AG10803 (cell line): ENCODE results near the gene ZBTB3.
"Not testable (repeated sequence)": the region's sequence is repeated elsewhere in the genome, so short reads cannot be mapped to it uniquely, and the experiment has no call there.

Experiments used
- DNase-seq: peaks from one replicate; pipeline ENCODE4 v3.0.0; 2010; ENCODE audit warnings: low read depth
- H3K4me3 ChIP-seq: 2 replicates; pipeline ENCODE4 v1.5.1; 2011; ENCODE audit warnings: mild to moderate bottlenecking, low read length, control low read depth
- TF ChIP-seq, protein P1 (sequence below): conservative IDR thresholded peaks from 2 replicates; pipeline ENCODE4 v1.5.1; 2011; ENCODE audit warnings: mild to moderate bottlenecking, low read length, control low read depth, inconsistent platforms

ZBTB3 gene

GRCh38 chr11:62757846-62758788, 4.2 kb upstream of the ZBTB3 start:
- TF ChIP-seq, protein P1, sequence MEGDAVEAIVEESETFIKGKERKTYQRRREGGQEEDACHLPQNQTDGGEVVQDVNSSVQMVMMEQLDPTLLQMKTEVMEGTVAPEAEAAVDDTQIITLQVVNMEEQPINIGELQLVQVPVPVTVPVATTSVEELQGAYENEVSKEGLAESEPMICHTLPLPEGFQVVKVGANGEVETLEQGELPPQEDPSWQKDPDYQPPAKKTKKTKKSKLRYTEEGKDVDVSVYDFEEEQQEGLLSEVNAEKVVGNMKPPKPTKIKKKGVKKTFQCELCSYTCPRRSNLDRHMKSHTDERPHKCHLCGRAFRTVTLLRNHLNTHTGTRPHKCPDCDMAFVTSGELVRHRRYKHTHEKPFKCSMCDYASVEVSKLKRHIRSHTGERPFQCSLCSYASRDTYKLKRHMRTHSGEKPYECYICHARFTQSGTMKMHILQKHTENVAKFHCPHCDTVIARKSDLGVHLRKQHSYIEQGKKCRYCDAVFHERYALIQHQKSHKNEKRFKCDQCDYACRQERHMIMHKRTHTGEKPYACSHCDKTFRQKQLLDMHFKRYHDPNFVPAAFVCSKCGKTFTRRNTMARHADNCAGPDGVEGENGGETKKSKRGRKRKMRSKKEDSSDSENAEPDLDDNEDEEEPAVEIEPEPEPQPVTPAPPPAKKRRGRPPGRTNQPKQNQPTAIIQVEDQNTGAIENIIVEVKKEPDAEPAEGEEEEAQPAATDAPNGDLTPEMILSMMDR, result no peak
- DNase-seq, result no peak
- no peak overlapping the region for H3K4me3 ChIP-seq

DNA sequence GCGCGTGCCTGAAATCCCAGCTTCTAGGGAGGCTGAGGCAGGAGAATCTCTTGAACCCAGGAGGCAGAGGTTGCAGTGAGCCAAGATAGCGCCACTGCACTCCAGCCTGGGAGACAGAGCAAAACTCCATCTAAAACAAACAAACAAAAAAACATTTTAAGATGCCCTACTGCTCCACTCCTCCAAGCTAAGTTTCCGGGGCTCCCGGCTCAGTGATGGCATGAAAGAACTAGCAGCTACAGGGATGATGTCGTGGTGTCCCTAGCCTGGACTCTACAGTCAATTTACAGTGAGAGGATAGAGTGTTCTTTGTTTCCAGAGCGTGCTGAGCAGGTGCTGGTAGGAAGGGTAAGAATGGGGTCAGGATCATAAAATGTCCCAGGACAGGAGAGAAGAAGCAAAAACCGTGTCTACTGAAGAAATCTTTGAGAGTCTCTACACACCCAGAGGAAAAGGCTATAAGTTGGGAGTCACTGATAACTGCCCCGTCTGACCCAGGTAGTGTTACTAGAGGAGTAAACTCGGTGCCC, 1.2 kb upstream of the ZBTB3 start:
- TF ChIP-seq, protein P1, result no peak
- no peak for DNase-seq
- no peak overlapping the region for H3K4me3 ChIP-seq

DNA sequence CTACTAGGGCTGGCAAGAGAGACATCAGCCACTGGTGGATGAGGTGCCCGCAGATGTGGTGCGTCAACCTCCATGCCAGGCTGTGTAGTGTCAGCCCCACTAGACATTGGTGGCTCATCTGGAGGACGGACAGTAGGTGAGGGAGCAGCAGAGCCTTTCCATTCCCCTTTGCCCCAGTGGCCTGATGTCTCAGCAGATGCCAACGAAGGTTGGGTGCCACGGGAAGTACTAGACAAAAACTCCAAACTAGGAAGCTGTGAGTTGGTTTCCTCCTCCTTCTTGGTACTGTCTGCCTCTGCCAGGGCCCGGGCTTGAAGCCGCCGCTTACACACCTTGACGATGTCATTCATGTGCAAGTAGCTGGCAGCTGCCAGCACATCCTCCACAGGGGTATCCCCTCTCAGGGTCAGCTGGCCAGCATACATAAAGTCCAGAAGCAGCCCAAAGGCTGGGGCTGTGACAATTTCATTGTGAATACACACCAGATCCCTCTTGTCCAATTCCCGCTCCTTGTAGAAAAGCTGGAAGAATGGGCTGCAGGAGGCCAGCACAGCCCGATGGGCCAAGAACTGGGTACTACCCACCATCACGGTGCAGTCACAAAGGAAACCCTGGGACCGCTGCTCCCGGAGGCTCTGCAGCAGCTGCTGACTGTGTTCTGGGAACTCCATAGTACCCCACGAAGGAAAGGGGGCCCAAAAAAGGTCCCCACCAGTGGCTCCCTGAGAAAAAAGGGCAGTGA, 795 bp downstream of the ZBTB3 start:
- TF ChIP-seq, protein P1, result no peak
- H3K4me3 ChIP-seq, result peak overlapping the region; percentile 80
- no peak for DNase-seq

GRCh38 chr11:62752177-62752785, 1.7 kb downstream of the ZBTB3 start:
- TF ChIP-seq, protein P1, result no peak
- DNase-seq, result no peak

GRCh38 chr11:62749931-62750330, 4.0 kb downstream of the ZBTB3 start:
- DNase-seq, result not testable (repeated sequence)

More at GRCh38 chr11:62752177-62752785, 1.7 kb downstream of the ZBTB3 start:
- no peak overlapping the region for H3K4me3 ChIP-seq

GRCh38 chr11:62747475-62748160, 6.3 kb downstream of the ZBTB3 start:
- no peak overlapping the region for H3K4me3 ChIP-seq
- TF ChIP-seq, protein P1, result no peak
- no peak for DNase-seq

More at GRCh38 chr11:62749931-62750330, 4.0 kb downstream of the ZBTB3 start:
- H3K4me3 ChIP-seq, result not testable (repeated sequence)
